ENCODE measurements around the gene COL4A2. TPM values are rescaled to one million over a fixed set of nuclear protein-coding genes. Genes with fewer than 3 reads are reported as not detected.

COL4A2 gene
- total and polyA plus RNA-seq, 9 donors = 59.5 to 171 (median 136) TPM

DNA sequence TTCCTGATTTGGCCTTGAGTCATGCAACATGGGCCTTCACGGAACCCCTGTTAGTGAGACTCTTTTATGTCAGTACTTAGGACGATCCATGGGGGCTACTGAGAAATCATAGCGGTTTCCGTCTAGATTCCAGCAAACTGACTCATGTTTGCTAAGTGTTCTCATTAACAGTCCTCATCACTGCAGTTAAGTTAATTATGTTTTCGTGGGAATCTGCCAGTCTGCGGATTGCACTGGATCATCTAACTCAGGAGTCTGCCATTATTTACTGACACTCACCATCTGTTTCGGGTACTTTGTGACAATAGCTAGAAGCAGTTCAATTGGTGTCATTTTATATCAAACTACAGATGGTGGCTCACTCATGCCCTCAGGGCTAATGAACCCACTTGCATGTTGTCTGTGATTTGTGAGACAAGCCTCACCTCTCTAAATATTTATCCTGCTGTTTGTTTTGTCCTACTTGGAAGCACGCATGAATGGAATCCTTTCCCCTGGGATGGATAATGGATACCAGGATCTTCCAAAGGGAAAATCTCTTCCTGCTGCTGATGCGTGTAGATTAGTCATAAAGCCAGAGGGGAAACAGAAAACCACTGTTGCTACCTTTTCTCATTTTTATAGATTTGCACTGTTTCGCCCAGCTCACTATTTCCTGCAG lies 192.7 kb downstream of the COL4A2 start:
- no peaks in the 10 kb centered on the region for H3K9me3 ChIP-seq
- H3K36me3 ChIP-seq = no peaks in the 10 kb centered on the region
- TF ChIP-seq, protein P1, sequence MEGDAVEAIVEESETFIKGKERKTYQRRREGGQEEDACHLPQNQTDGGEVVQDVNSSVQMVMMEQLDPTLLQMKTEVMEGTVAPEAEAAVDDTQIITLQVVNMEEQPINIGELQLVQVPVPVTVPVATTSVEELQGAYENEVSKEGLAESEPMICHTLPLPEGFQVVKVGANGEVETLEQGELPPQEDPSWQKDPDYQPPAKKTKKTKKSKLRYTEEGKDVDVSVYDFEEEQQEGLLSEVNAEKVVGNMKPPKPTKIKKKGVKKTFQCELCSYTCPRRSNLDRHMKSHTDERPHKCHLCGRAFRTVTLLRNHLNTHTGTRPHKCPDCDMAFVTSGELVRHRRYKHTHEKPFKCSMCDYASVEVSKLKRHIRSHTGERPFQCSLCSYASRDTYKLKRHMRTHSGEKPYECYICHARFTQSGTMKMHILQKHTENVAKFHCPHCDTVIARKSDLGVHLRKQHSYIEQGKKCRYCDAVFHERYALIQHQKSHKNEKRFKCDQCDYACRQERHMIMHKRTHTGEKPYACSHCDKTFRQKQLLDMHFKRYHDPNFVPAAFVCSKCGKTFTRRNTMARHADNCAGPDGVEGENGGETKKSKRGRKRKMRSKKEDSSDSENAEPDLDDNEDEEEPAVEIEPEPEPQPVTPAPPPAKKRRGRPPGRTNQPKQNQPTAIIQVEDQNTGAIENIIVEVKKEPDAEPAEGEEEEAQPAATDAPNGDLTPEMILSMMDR (IDR thresholded peaks at IDR 0.05) = no peak
- TF ChIP-seq EP300 (IDR thresholded peaks at IDR 0.05) (no peak), POLR2A (IDR thresholded peaks at IDR 0.05) (no peak)
- H3K27ac ChIP-seq = no peak overlapping the region
- H3K4me1 ChIP-seq (ENCODE audit: insufficient read depth) = no peaks in the 10 kb centered on the region
- WGBS, 3 donors = 91 to 94% (median 92%) methylated on average over 10 of the region's 10 CpGs
- H3K27me3 ChIP-seq = no peaks in the 10 kb centered on the region
- intact Hi-C loops (cut with DNase I) = loop anchor here in 1 of 4 donors (5.0 kb wide), 1 partner anchor 37 kb away; no protein-coding TSS in a partner anchor
- no peak for DNase-seq
- no peak overlapping the region for H3K4me3 ChIP-seq

DNA sequence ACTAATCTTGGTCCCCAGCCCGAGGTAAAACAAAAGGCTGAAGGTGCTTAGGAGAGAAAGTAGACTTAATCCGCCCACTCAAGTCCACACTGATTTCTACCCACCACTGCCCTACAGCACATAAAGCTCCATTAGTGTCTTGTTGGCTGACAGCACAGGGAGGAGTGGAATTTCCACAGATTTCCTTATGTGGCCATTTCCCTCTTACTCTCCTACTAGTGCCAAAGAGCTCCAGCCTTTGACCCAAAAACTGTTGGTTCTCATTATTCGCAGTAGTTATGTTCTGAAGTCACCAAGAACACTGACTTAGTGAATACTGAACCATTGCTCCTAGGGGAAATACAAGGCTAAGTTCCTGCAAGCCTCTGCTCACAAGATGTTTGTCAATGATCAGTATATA lies 193.3 kb downstream of the COL4A2 start:
- Histone ChIP-seq H3K9me3 (no peaks in the 10 kb centered on the region), H3K4me1 (ENCODE audit: insufficient read depth) (no peaks in the 10 kb centered on the region), H3K36me3 (no peaks in the 10 kb centered on the region), H3K27ac (no peak overlapping the region), H3K4me3 (no peak overlapping the region), H3K27me3 (no peaks in the 10 kb centered on the region)
- intact Hi-C loops (cut with DNase I) = no loop called here
- DNase-seq = no peak
- TF ChIP-seq EP300 (IDR thresholded peaks at IDR 0.05) = no peak
- TF ChIP-seq, protein P1 (IDR thresholded peaks at IDR 0.05) = no peak
- no peak for TF ChIP-seq POLR2A (IDR thresholded peaks at IDR 0.05)
- 94 to 96% (median 94%) methylated on average over 3 of the region's 3 CpGs for WGBS, 3 donors

DNA sequence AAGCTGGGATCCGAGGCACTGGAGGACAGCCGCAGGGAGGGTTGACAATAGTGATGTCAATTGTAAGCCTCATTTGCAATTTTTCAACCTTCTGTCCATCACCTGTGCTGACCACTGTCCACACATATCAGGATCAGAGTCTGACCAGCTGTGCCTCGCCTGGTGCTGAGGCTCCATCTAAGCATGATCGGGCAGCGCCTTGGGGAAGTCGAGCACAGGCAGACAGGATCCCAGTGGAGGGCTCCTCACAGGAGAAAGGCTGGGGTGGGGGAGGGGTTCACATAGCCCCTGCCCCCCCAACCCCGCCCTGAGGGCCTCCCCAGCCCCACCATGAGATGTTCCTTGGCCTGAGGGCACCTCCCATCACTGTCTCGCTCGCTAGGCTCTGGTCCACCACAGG lies 194.1 kb downstream of the COL4A2 start:
- 92 to 97% (median 96%) methylated on average over 9 of the region's 9 CpGs for WGBS, 3 donors
- no peak for DNase-seq
- H3K27ac ChIP-seq = no peak overlapping the region

DNA sequence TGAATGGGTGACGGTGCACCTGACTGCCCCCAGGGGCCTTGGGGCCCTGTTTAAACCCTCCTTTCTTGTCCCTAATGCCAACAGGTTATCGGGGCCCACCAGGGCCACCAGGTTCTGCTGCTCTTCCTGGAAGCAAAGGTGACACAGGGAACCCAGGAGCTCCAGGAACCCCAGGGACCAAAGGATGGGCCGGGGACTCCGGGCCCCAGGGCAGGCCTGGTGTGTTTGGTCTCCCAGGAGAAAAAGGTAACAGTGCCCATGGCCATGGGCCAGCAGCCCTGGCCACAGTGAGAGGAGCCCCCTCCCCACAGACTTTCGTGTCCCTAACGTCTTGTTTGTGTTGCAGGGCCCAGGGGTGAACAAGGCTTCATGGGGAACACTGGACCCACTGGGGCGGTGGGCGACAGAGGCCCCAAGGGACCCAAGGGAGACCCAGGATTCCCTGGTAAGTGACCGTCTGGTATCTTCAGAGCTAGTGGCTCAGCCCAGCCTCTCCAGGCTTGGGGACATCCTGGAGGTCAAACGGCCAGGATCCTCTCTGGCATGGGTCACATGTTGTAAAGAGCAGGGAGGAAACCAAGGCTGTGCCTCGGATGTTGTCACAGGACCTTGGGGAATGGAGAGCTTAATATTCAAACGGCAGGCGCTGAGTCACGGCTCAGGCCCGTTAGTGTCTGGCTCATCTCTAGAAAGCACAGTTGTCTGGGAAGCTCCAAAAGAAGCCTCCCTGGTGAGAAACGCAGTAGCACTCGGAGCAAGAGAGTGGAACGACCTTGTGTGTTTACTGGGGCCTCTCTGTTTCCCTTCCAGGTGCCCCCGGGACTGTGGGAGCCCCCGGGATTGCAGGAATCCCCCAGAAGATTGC lies 196.2 kb downstream of the COL4A2 start:
- TF ChIP-seq EP300 (IDR thresholded peaks at IDR 0.05) = no peak
- TF ChIP-seq, protein P1 (IDR thresholded peaks at IDR 0.05) = no peak
- no peak for TF ChIP-seq POLR2A (IDR thresholded peaks at IDR 0.05)
- intact Hi-C loops (cut with DNase I) = no loop called here
- Histone ChIP-seq H3K36me3 (no peaks in the 10 kb centered on the region), H3K9me3 (no peaks in the 10 kb centered on the region), H3K27ac (no peak overlapping the region), H3K4me3 (no peak overlapping the region), H3K27me3 (no peaks in the 10 kb centered on the region), H3K4me1 (ENCODE audit: insufficient read depth) (peaks cover 9% of the 10 kb centered on the region)
- no peak for DNase-seq
- WGBS, 3 donors = 73 to 81% (median 75%) methylated on average over 20 of the region's 20 CpGs

More for the DNA sequence above, 194.1 kb downstream of the COL4A2 start:
- Histone ChIP-seq H3K4me1 (ENCODE audit: insufficient read depth) (no peaks in the 10 kb centered on the region), H3K4me3 (no peak overlapping the region), H3K27me3 (no peaks in the 10 kb centered on the region), H3K36me3 (no peaks in the 10 kb centered on the region), H3K9me3 (no peaks in the 10 kb centered on the region)
- intact Hi-C loops (cut with DNase I) = no loop called here
- TF ChIP-seq POLR2A (IDR thresholded peaks at IDR 0.05) (no peak), EP300 (IDR thresholded peaks at IDR 0.05) (no peak)
- TF ChIP-seq, protein P1 (IDR thresholded peaks at IDR 0.05) = no peak

All from ovary (tissue), 9 donors.